Parathyroid adenoma (tissue), 2 donors: Measurements from ENCODE around the gene REC8.
A peak's percentile ranks its signal among the peaks of the same experiment; 100 is the strongest.

Experiments
- H2AFZ ChIP-seq: fragments of 300-600 bp; sonication (generic); one replicate; pipeline ENCODE4 v1.7.0; 2017; ENCODE audit warnings: antibody characterized with exemption, mild to moderate bottlenecking
- H3K27ac ChIP-seq: fragments of 300-600 bp; sonication (generic); one replicate; pipeline ENCODE4 v1.7.0; 2017
- H3K27me3 ChIP-seq: fragments of 300-600 bp; sonication (generic); one replicate; pipeline ENCODE4 v1.7.0; 2017; ENCODE audit warnings: low read length; ENCODE audit not compliant: control insufficient read depth, insufficient read depth
- H3K36me3 ChIP-seq: fragments of 300-600 bp; sonication (generic); one replicate; pipeline ENCODE4 v1.7.0; 2017; ENCODE audit warnings: low read length; ENCODE audit not compliant: control insufficient read depth, insufficient read depth
- H3K4me1 ChIP-seq: fragments of 300-600 bp; sonication (generic); one replicate; pipeline ENCODE4 v1.7.0; 2017; ENCODE audit warnings: control low read depth
- H3K4me2 ChIP-seq: fragments of 300-600 bp; sonication (generic); one replicate; pipeline ENCODE4 v1.7.0; 2017; ENCODE audit warnings: low read length
- H3K4me3 ChIP-seq: fragments of 300-600 bp; sonication (generic); one replicate; pipeline ENCODE4 v1.7.0; 2017; ENCODE audit warnings: low read depth, low read length
- H3K79me2 ChIP-seq: fragments of 300-600 bp; sonication (generic); one replicate; pipeline ENCODE4 v1.7.0; 2017; ENCODE audit warnings: control low read depth
- H3K9ac ChIP-seq: fragments of 300-600 bp; sonication (generic); one replicate; pipeline ENCODE4 v1.7.0; 2017; ENCODE audit warnings: mild to moderate bottlenecking
- H3K9me3 ChIP-seq: fragments of 300-600 bp; sonication (generic); one replicate; pipeline ENCODE4 v1.7.0; 2017; ENCODE audit warnings: low read length; ENCODE audit not compliant: control insufficient read depth
- CTCF ChIP-seq: fragments of 300-600 bp; sonication (generic); IDR thresholded peaks from one replicate; pipeline ENCODE4 v1.7.0; 2017; ENCODE audit warnings: antibody characterized with exemption, mild to moderate bottlenecking
- donor health status: primary hyperparathyroidism.

Gene REC8

GRCh38 chr14:24137529-24138395 is 34.1 kb upstream of the REC8 start:
- Histone ChIP-seq H3K36me3 (no peaks in the 10 kb centered on the region), H3K27me3 (no peaks in the 10 kb centered on the region), H3K27ac (no peak overlapping the region), H3K9ac (no peak overlapping the region), H3K4me1 (peaks cover 8% of the 10 kb centered on the region), H3K79me2 (peaks cover 4% of the 10 kb centered on the region), H3K9me3 (no peaks in the 10 kb centered on the region), H2AFZ (no peak overlapping the region), H3K4me2 (no peak overlapping the region), H3K4me3 (no peak overlapping the region)
- TF ChIP-seq CTCF, result no peak

- no peak for TF ChIP-seq CTCF
- no peak overlapping the region for H3K4me3 ChIP-seq
- H3K9me3 ChIP-seq, result no peaks in the 10 kb centered on the region
- H3K36me3 ChIP-seq, result no peaks in the 10 kb centered on the region
- H2AFZ ChIP-seq, result no peak overlapping the region
- no peaks in the 10 kb centered on the region for H3K27me3 ChIP-seq
- H3K9ac ChIP-seq, result no peak overlapping the region
- peaks cover 8% of the 10 kb centered on the region for H3K4me1 ChIP-seq
- H3K79me2 ChIP-seq, result peaks cover 4% of the 10 kb centered on the region
- H3K4me2 ChIP-seq, result no peak overlapping the region
- H3K27ac ChIP-seq, result no peak overlapping the region
These were observed 33.2 kb upstream of the REC8 start for GRCh38 chr14:24138396-24139271.

- no peak for TF ChIP-seq CTCF
- peaks cover 8% of the 10 kb centered on the region for H3K4me1 ChIP-seq
- no peak overlapping the region for H3K4me2 ChIP-seq
- peaks cover 7% of the 10 kb centered on the region for H3K79me2 ChIP-seq
- H3K36me3 ChIP-seq, result no peaks in the 10 kb centered on the region
- no peak overlapping the region for H3K9ac ChIP-seq
- no peak overlapping the region for H3K4me3 ChIP-seq
- no peaks in the 10 kb centered on the region for H3K27me3 ChIP-seq
- H2AFZ ChIP-seq, result no peak overlapping the region
- H3K27ac ChIP-seq, result no peak overlapping the region
- H3K9me3 ChIP-seq, result no peaks in the 10 kb centered on the region
These were observed 32.5 kb upstream of the REC8 start for GRCh38 chr14:24139272-24139934.

- peaks cover 15% of the 10 kb centered on the region for H3K4me1 ChIP-seq
- peaks cover 7% of the 10 kb centered on the region for H3K79me2 ChIP-seq
- peak within 1 kb of the TSS; percentile 97 for H3K4me2 ChIP-seq
- H3K27ac ChIP-seq, result peak within 1 kb of the TSS; percentile 91
- peak within 1 kb of the TSS; percentile 79 for H3K4me3 ChIP-seq
- H2AFZ ChIP-seq, result peak within 1 kb of the TSS; percentile 81
- no peaks in the 10 kb centered on the region for H3K9me3 ChIP-seq
- peak within 1 kb of the TSS; percentile 38 for H3K9ac ChIP-seq
- H3K36me3 ChIP-seq, result no peaks in the 10 kb centered on the region
- peak; percentile 40 for TF ChIP-seq CTCF
- H3K27me3 ChIP-seq, result no peaks in the 10 kb centered on the region
These were observed 30.6 kb upstream of the REC8 start, which contains the start of gene EMC9 for GRCh38 chr14:24141097-24141880. Gene EMC9 (minus strand): TSS chr14:24141591. CDS start chr14:24141304, 287 bp downstream.
